WTC11 (cell line): ENCODE measurements around the gene ZNF578.

Experiments used
- ATF2 ChIP-seq: sonication (generic); formaldehyde crosslinking; IDR thresholded peaks from 2 replicates; pipeline ENCODE4 v1.8.1; 2022; ENCODE audit warnings: low read depth, missing genetic modification reagents, borderline replicate concordance
- ATF3 ChIP-seq: sonication (generic); formaldehyde crosslinking; conservative IDR thresholded peaks from 2 replicates; pipeline ENCODE4 v1.8.1; 2022; ENCODE audit warnings: mild to moderate bottlenecking, missing genetic modification reagents
- CTCF ChIP-seq: fragments of 200-600 bp; IDR thresholded peaks from 2 replicates; pipeline ENCODE4 v1.8.0; 2022; ENCODE audit warnings: antibody characterized with exemption
- E2F1 ChIP-seq: sonication (generic); formaldehyde crosslinking; IDR thresholded peaks from 2 replicates; pipeline ENCODE4 v1.8.0; 2022; ENCODE audit warnings: mild to moderate bottlenecking, missing genetic modification reagents
- E2F4 ChIP-seq: sonication (generic); formaldehyde crosslinking; IDR thresholded peaks from 2 replicates; pipeline ENCODE4 v1.8.1; 2022; ENCODE audit warnings: low read depth, mild to moderate bottlenecking, moderate library complexity, missing genetic modification reagents, borderline replicate concordance
- FOXP1 ChIP-seq: sonication (generic); formaldehyde crosslinking; IDR thresholded peaks from 2 replicates; pipeline ENCODE4 v1.8.0; 2022; ENCODE audit warnings: missing genetic modification reagents, mild to moderate bottlenecking, moderate library complexity, borderline replicate concordance
- MAX ChIP-seq: sonication (generic); formaldehyde crosslinking; IDR thresholded peaks from 2 replicates; pipeline ENCODE4 v1.8.0; 2022; ENCODE audit warnings: mild to moderate bottlenecking, missing genetic modification reagents
- MXD4 ChIP-seq: fragments of 250-450 bp; sonication (Bioruptor Pico); IDR thresholded peaks from 2 replicates; pipeline ENCODE4 v1.8.0; 2021; ENCODE audit warnings: mild to moderate bottlenecking, moderate library complexity, borderline replicate concordance
- PRDM15 ChIP-seq: sonication (generic); formaldehyde crosslinking; IDR thresholded peaks from 2 replicates; pipeline ENCODE4 v1.8.0; 2022; ENCODE audit warnings: missing genetic modification reagents
- STAT6 ChIP-seq: sonication (generic); formaldehyde crosslinking; conservative IDR thresholded peaks from 2 replicates; pipeline ENCODE4 v1.8.1; 2023; ENCODE audit warnings: mild to moderate bottlenecking, low read depth, missing genetic modification reagents, moderate library complexity
- TCF7 ChIP-seq: sonication (generic); formaldehyde crosslinking; IDR thresholded peaks from 2 replicates; pipeline ENCODE4 v1.8.0; 2022; ENCODE audit warnings: mild to moderate bottlenecking, low read depth, missing genetic modification reagents, moderate library complexity
- USF2 ChIP-seq: sonication (generic); formaldehyde crosslinking; IDR thresholded peaks from 2 replicates; pipeline ENCODE4 v1.8.1; 2023; ENCODE audit warnings: mild to moderate bottlenecking, missing genetic modification reagents, moderate library complexity
- ZNF121 ChIP-seq: sonication (generic); formaldehyde crosslinking; IDR thresholded peaks from 2 replicates; pipeline ENCODE4 v1.8.0; 2023; ENCODE audit warnings: missing genetic modification reagents
- ZNF416 ChIP-seq: fragments of 250-450 bp; sonication (Bioruptor Pico); IDR thresholded peaks from 2 replicates; pipeline ENCODE4 v1.9.0; 2021; ENCODE audit warnings: mild to moderate bottlenecking, inconsistent platforms

GRCh38 chr19:52518646-52519045, 65.3 kb downstream of the ZNF578 start:
- TF ChIP-seq MXD4 (no peak), USF2 (CRISPR knock-in tag) (no peak), TCF7 (no peak), CTCF (no peak), E2F1 (CRISPR knock-in tag) (no peak), ZNF416 (CRISPR knock-in tag) (no peak), ATF2 (no peak), PRDM15 (CRISPR knock-in tag) (no peak), ZNF121 (CRISPR knock-in tag) (no peak), E2F4 (no peak), STAT6 (CRISPR knock-in tag) (no peak), MAX (CRISPR knock-in tag) (no peak), FOXP1 (CRISPR knock-in tag) (no peak), ATF3 (CRISPR knock-in tag) (no peak)
